GM23338 (cell line): ENCODE measurements around the gene DUS3L. TPM values are rescaled to one million over a fixed set of nuclear protein-coding genes. Genes with fewer than 3 reads are reported as not detected.
A peak's percentile ranks its signal among the peaks of the same experiment; 100 is the strongest.

Experiments
- ATAC-seq: fragments of 200-7000 bp; cut with Tn5 transposase; 3 replicates; pipeline ENCODE4 v1.9.1; 2020
- DNase-seq: peaks from one replicate; pipeline ENCODE4 v3.0.0-alpha.2; 2015; ENCODE audit warnings: low spot score
- H2AFZ ChIP-seq: fragments of 200-600 bp; sonication (generic); 2 replicates; pipeline ENCODE4 v1.8.0; 2016; ENCODE audit warnings: antibody characterized with exemption, mild to moderate bottlenecking, moderate library complexity
- H3F3A ChIP-seq: fragments of 200-600 bp; sonication (generic); replicated peaks from 2 replicates; pipeline ENCODE4 v1.8.0; 2017; ENCODE audit warnings: antibody characterized with exemption, mixed run types, low read depth
- H3K27ac ChIP-seq: fragments of 200-600 bp; sonication (generic); 2 replicates; pipeline ENCODE4 v1.6.1; 2016; ENCODE audit warnings: low read depth
- H3K27me3 ChIP-seq: fragments of 200-600 bp; sonication (generic); 2 replicates; pipeline ENCODE4 v1.8.0; 2016; ENCODE audit warnings: mild to moderate bottlenecking, mixed run types, moderate library complexity; ENCODE audit not compliant: insufficient read depth
- H3K36me3 ChIP-seq: fragments of 200-600 bp; sonication (generic); 2 replicates; pipeline ENCODE4 v1.8.0; 2016; ENCODE audit warnings: mild to moderate bottlenecking; ENCODE audit not compliant: insufficient read depth
- H3K4me1 ChIP-seq: fragments of 200-600 bp; sonication (generic); 2 replicates; pipeline ENCODE4 v1.8.0; 2016; ENCODE audit warnings: mild to moderate bottlenecking, moderate library complexity; ENCODE audit not compliant: insufficient read depth
- H3K4me2 ChIP-seq: fragments of 200-600 bp; sonication (generic); 2 replicates; pipeline ENCODE4 v1.7.1; 2017; ENCODE audit warnings: mixed run types
- H3K4me3 ChIP-seq: fragments of 200-600 bp; sonication (generic); 2 replicates; pipeline ENCODE4 v1.6.1; 2016; ENCODE audit warnings: mixed run types
- H3K79me2 ChIP-seq: fragments of 200-600 bp; sonication (generic); replicated peaks from 2 replicates; pipeline ENCODE4 v1.8.0; 2017; ENCODE audit warnings: mild to moderate bottlenecking; ENCODE audit not compliant: insufficient read depth
- H3K9me2 ChIP-seq: fragments of 200-600 bp; sonication (generic); 2 replicates; pipeline ENCODE4 v1.8.0; 2017; ENCODE audit not compliant: insufficient read depth
- H4K20me1 ChIP-seq: fragments of 200-600 bp; sonication (generic); replicated peaks from 2 replicates; pipeline ENCODE4 v1.8.0; 2017; ENCODE audit warnings: mild to moderate bottlenecking; ENCODE audit not compliant: insufficient read depth
- H3K27ac Mint-ChIP-seq: 2 replicates; pipeline ENCODE4 v1.8.0; 2020; ENCODE audit warnings: inconsistent platforms, mild to moderate bottlenecking, moderate library complexity, mixed read lengths
- H3K27me3 Mint-ChIP-seq: 3 replicates; pipeline ENCODE4 v1.8.0; 2022; ENCODE audit warnings: low read depth, mild to moderate bottlenecking, moderate library complexity, mixed read lengths, inconsistent platforms; ENCODE audit not compliant: insufficient read depth, poor library complexity
- H3K36me3 Mint-ChIP-seq: 3 replicates; pipeline ENCODE4 v1.8.0; 2021; ENCODE audit warnings: low read depth, mild to moderate bottlenecking, inconsistent platforms, moderate library complexity, mixed read lengths
- H3K4me1 Mint-ChIP-seq: 3 replicates; pipeline ENCODE4 v1.8.0; 2020; ENCODE audit warnings: mild to moderate bottlenecking, inconsistent platforms, mixed read lengths
- H3K4me3 Mint-ChIP-seq: 3 replicates; pipeline ENCODE4 v1.8.0; 2021; ENCODE audit warnings: moderate library complexity, mild to moderate bottlenecking, inconsistent platforms, mixed read lengths
- H3K9me3 Mint-ChIP-seq: 3 replicates; pipeline ENCODE4 v1.8.0; 2020; ENCODE audit warnings: moderate library complexity, mild to moderate bottlenecking, inconsistent platforms, mixed read lengths
- CTCF ChIP-seq, 2 experiments: fragments of 200-600 bp in 1 of 2; sonication (generic) in 1 of 2; conservative IDR thresholded peaks; 2 replicates each; pipeline versions ENCODE4 v1.5.1 to v1.6.1; 2016 to 2017; ENCODE audit warnings: antibody characterized with exemption in 2 of 2, low read depth in 2 of 2, mild to moderate bottlenecking in 2 of 2, moderate library complexity in 1 of 2
- ETS1 ChIP-seq: IDR thresholded peaks from 2 replicates; pipeline ENCODE4 v1.6.1; 2016; ENCODE audit warnings: antibody characterized with exemption
- REST ChIP-seq: IDR thresholded peaks from one replicate; pipeline ENCODE4 v1.6.1; 2018; ENCODE audit warnings: antibody characterized with exemption; ENCODE audit not compliant: unreplicated experiment
- STAT1 ChIP-seq: IDR thresholded peaks from one replicate; pipeline ENCODE4 v1.6.1; 2016; ENCODE audit warnings: antibody characterized with exemption; ENCODE audit not compliant: unreplicated experiment
- ZNF331 ChIP-seq: fragments of 250-450 bp; sonication (Bioruptor Pico); IDR thresholded peaks from 2 replicates; pipeline ENCODE4 v1.5.0; 2020; ENCODE audit warnings: low read depth, mild to moderate bottlenecking, moderate library complexity
- polyA plus RNA-seq: library from polyadenylated mRNA; unstranded; fragments of >200 nt; fragmentation: Nextera tagmentation; extraction: Ambion mirVana; gene quantifications from 2 replicates; pipeline ENCODE4 v1.2.1, GENCODE V29; 2016
- total RNA-seq: library from RNA; depleted of rRNA; stranded (reverse); fragments of >200 nt; shearing (Covaris generic); gene quantifications from 2 replicates; pipeline ENCODE4 v1.2.3, GENCODE V29; 2014

Gene DUS3L
- total and polyA plus RNA-seq, 2 experiments from 2014 or later = 26.2 to 53.0 TPM

- Mint-ChIP-seq H3K9me3 (peaks cover 3% of the 10 kb centered on the region; the same call in 2 of the 3 replicates), H3K27ac (no peak overlapping the region), H3K4me3 (peak overlapping the region; percentile 69), H3K36me3 (peaks cover 2% of the 10 kb centered on the region; the same call in 2 of the 3 replicates), H3K4me1 (peaks cover 23% of the 10 kb centered on the region), H3K27me3 (peaks cover 41% of the 10 kb centered on the region)
- H3K27ac ChIP-seq = no peak overlapping the region
- no peak for ATAC-seq
- H4K20me1 ChIP-seq = no peaks in the 10 kb centered on the region; the same call in 1 of the 2 replicates
- DNase-seq = no peak
- H3K9me2 ChIP-seq = peaks cover 5% of the 10 kb centered on the region; the same call in 1 of the 2 replicates
- H3K36me3 ChIP-seq = no peaks in the 10 kb centered on the region
- H3K4me3 ChIP-seq = peak overlapping the region; percentile 57
- TF ChIP-seq CTCF (conservative IDR thresholded peaks at IDR 0.05; ENCODE audit: low read depth in 2 of 2) (peak in 1 of 2 experiments; percentile 5; a peak in 1 of 4 replicates), STAT1 (no peak)
- peaks cover 15% of the 10 kb centered on the region for H3K27me3 ChIP-seq
- peak overlapping the region; percentile 91; the same call in 1 of the 2 replicates for H2AFZ ChIP-seq
- peak overlapping the region; percentile 82 for H3K4me2 ChIP-seq
- no peaks in the 10 kb centered on the region for H3K79me2 ChIP-seq
- H3F3A ChIP-seq = no peaks in the 10 kb centered on the region
- peaks cover 6% of the 10 kb centered on the region; the same call in 1 of the 2 replicates for H3K4me1 ChIP-seq
Measured at GRCh38 chr19:5806133-5806489, 15.1 kb upstream of the DUS3L start.

GRCh38 chr19:5805462-5806132 lies 14.6 kb upstream of the DUS3L start:
- peak overlapping the region; percentile 69 for H3K4me3 Mint-ChIP-seq
- no peaks in the 10 kb centered on the region for H3K79me2 ChIP-seq
- peaks cover 15% of the 10 kb centered on the region for H3K27me3 ChIP-seq
- TF ChIP-seq ZNF331 (CRISPR knock-in tag) (no peak), CTCF (conservative IDR thresholded peaks at IDR 0.05; ENCODE audit: low read depth in 2 of 2) (peak; percentile 79 to 92), REST (no peak), ETS1 (peak; percentile 41; the same call in 1 of the 2 replicates)
- H3F3A ChIP-seq = no peaks in the 10 kb centered on the region
- H3K27ac Mint-ChIP-seq = no peak overlapping the region
- H3K4me1 ChIP-seq = peaks cover 6% of the 10 kb centered on the region; the same call in 1 of the 2 replicates
- peaks cover 5% of the 10 kb centered on the region; the same call in 1 of the 2 replicates for H3K9me2 ChIP-seq
- peaks cover 23% of the 10 kb centered on the region for H3K4me1 Mint-ChIP-seq
- H3K36me3 ChIP-seq = no peaks in the 10 kb centered on the region
- H2AFZ ChIP-seq = peak overlapping the region; percentile 91
- peaks cover 3% of the 10 kb centered on the region; the same call in 2 of the 3 replicates for H3K9me3 Mint-ChIP-seq
- peak overlapping the region; percentile 57 for H3K4me3 ChIP-seq
- DNase-seq (peak; percentile 97), ATAC-seq (peak; percentile 67)
- H4K20me1 ChIP-seq = no peaks in the 10 kb centered on the region; the same call in 1 of the 2 replicates
- peaks cover 40% of the 10 kb centered on the region for H3K27me3 Mint-ChIP-seq
- peaks cover 2% of the 10 kb centered on the region; the same call in 2 of the 3 replicates for H3K36me3 Mint-ChIP-seq
- no peak overlapping the region for H3K27ac ChIP-seq
- H3K4me2 ChIP-seq = peak overlapping the region; percentile 82
